Measurements from ENCODE around the gene PTPRT. TPM values are rescaled to one million over a fixed set of nuclear protein-coding genes. Genes with fewer than 3 reads are reported as not detected.

PTPRT gene
- total and polyA plus RNA-seq, 12 donors, result 0.04 to 0.53 (median 0.22) TPM; not detected in 1

- intact Hi-C loops (cut with DNase I), result no loop called here
- H3K36me3 ChIP-seq, result no peaks in the 10 kb centered on the region
- H3K9me3 ChIP-seq, result no peaks in the 10 kb centered on the region
- DNase-seq (no peak), ATAC-seq (no peak)
- TF ChIP-seq, protein P1, sequence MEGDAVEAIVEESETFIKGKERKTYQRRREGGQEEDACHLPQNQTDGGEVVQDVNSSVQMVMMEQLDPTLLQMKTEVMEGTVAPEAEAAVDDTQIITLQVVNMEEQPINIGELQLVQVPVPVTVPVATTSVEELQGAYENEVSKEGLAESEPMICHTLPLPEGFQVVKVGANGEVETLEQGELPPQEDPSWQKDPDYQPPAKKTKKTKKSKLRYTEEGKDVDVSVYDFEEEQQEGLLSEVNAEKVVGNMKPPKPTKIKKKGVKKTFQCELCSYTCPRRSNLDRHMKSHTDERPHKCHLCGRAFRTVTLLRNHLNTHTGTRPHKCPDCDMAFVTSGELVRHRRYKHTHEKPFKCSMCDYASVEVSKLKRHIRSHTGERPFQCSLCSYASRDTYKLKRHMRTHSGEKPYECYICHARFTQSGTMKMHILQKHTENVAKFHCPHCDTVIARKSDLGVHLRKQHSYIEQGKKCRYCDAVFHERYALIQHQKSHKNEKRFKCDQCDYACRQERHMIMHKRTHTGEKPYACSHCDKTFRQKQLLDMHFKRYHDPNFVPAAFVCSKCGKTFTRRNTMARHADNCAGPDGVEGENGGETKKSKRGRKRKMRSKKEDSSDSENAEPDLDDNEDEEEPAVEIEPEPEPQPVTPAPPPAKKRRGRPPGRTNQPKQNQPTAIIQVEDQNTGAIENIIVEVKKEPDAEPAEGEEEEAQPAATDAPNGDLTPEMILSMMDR (IDR thresholded peaks at IDR 0.05), result no peak
- WGBS, 2 donors, result 80 to 86% methylated on average over 2 of the region's 2 CpGs
- H3K27me3 ChIP-seq, result peaks cover 0 to 16% (median 7%) of the 10 kb centered on the region in 7 donors
- no peak overlapping the region for H3K4me3 ChIP-seq
- H3K27ac ChIP-seq, result no peak overlapping the region
- no peaks in the 10 kb centered on the region for H3K4me1 ChIP-seq
These were observed 248.1 kb downstream of the PTPRT start for GRCh38 chr20:42941629-42942028.

DNA sequence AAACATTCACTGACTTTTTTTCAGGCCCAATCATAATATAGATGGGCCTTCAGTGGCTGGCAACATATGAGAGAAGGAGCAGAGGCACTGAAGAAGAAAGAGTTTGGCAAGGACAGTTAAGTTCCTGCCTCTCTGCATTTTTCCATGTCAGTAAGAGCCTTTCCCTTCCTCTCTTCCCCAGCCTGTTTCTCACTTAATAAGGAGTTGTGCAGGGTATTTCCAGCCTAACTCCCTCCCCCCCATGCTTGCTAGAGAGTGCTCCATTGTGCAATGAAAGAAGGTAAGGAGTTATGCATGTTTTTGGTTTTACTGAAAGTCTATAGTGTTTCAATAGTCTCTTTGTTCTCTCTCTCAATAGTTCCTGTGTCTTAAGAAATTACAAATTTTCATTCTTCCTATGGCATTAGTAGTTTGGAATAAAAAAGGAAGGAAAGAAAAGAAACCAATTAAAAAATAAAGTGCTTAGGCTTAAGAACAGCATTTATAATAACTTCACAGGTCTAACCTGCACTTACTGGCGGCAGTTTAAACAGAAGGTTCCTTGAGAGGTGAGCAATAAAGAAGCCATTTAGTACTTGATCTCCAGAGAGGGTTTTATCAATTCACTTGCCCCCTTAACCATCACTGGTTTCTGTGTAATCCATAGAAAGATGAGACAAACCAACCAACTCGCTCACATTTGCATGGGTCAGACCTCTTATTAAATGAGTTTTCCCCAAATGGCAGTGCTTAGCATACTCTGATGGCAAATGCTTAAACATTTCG is 251.1 kb downstream of the PTPRT start:
- H3K4me3 ChIP-seq, result no peak overlapping the region
- intact Hi-C loops (cut with DNase I), result no loop called here
- no peak for ATAC-seq
- no peaks in the 10 kb centered on the region for H3K36me3 ChIP-seq
- TF ChIP-seq, protein P1 (IDR thresholded peaks at IDR 0.05), result no peak
- WGBS, 2 donors, result 75 to 79% methylated on average over 3 of the region's 3 CpGs
- no peaks in the 10 kb centered on the region for H3K9me3 ChIP-seq
- DNase-seq, result no peak
- no peak overlapping the region for H3K27ac ChIP-seq
- H3K27me3 ChIP-seq, result peaks cover 0 to 6% (median under 1%) of the 10 kb centered on the region in 7 donors
- H3K4me1 ChIP-seq, result no peaks in the 10 kb centered on the region

GRCh38 chr20:42936482-42936881 is 253.2 kb downstream of the PTPRT start:
- intact Hi-C loops (cut with DNase I), result no loop called here
- TF ChIP-seq, protein P1 (IDR thresholded peaks at IDR 0.05), result no peak
- no peak for DNase-seq
- no peak for ATAC-seq
- Histone ChIP-seq H3K9me3 (no peaks in the 10 kb centered on the region), H3K4me3 (no peak overlapping the region), H3K27ac (no peak overlapping the region), H3K36me3 (no peaks in the 10 kb centered on the region), H3K4me1 (no peaks in the 10 kb centered on the region), H3K27me3 (peaks cover 0 to 5% (median 0%) of the 10 kb centered on the region in 7 donors)
- 84 to 87% methylated on average over 3 of the region's 3 CpGs for WGBS, 2 donors

DNA sequence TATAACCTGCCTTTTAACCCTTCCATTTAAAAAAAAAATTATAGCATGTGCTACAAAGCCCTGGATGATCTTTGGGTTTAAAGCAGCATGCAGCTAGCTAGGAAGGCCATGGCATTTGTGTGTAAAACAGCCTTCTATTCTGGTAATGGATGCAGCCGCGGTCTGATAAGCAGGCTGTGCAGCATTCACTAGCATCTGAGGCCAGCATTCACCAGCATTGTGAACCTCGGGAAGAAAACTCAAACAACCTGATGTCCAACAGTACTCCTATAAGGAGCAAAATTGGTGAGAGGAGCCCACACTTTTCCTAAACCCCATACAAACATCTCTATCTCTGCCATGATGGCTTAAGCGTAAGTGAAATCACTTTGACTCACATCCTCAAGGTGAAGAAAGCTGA is 265.5 kb downstream of the PTPRT start:
- H3K27ac ChIP-seq, result no peak overlapping the region
- intact Hi-C loops (cut with DNase I), result no loop called here
- H3K36me3 ChIP-seq, result no peaks in the 10 kb centered on the region
- TF ChIP-seq, protein P1 (IDR thresholded peaks at IDR 0.05), result no peak
- 72 to 80% methylated on average over 4 of the region's 4 CpGs for WGBS, 2 donors
- H3K4me1 ChIP-seq, result no peaks in the 10 kb centered on the region
- H3K4me3 ChIP-seq, result no peak overlapping the region
- no peaks in the 10 kb centered on the region for H3K27me3 ChIP-seq
- DNase-seq, result no peak
- no peak for ATAC-seq
- no peaks in the 10 kb centered on the region for H3K9me3 ChIP-seq

All from heart right ventricle (tissue), 16 donors.